Astrocyte (in vitro differentiated cells and primary cell): ENCODE measurements around the gene OPN1LW.

Experiments
- EZH2 ChIP-seq: IDR thresholded peaks from 2 replicates; pipeline ENCODE4 v1.6.1; 2012; ENCODE audit warnings: mild to moderate bottlenecking, low read length, inconsistent platforms; ENCODE audit not compliant: insufficient read depth
- TF ChIP-seq, protein P1 (sequence below): IDR thresholded peaks from 2 replicates; pipeline ENCODE4 v1.5.1; 2011; ENCODE audit warnings: low read depth, mild to moderate bottlenecking, inconsistent platforms, low read length, moderate library complexity; ENCODE audit not compliant: insufficient read depth

- TF ChIP-seq, protein P1, sequence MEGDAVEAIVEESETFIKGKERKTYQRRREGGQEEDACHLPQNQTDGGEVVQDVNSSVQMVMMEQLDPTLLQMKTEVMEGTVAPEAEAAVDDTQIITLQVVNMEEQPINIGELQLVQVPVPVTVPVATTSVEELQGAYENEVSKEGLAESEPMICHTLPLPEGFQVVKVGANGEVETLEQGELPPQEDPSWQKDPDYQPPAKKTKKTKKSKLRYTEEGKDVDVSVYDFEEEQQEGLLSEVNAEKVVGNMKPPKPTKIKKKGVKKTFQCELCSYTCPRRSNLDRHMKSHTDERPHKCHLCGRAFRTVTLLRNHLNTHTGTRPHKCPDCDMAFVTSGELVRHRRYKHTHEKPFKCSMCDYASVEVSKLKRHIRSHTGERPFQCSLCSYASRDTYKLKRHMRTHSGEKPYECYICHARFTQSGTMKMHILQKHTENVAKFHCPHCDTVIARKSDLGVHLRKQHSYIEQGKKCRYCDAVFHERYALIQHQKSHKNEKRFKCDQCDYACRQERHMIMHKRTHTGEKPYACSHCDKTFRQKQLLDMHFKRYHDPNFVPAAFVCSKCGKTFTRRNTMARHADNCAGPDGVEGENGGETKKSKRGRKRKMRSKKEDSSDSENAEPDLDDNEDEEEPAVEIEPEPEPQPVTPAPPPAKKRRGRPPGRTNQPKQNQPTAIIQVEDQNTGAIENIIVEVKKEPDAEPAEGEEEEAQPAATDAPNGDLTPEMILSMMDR = no peak
- no peak for TF ChIP-seq EZH2
These were observed 22.1 kb upstream of the OPN1LW start for GRCh38 chrX:154121961-154122360.
